HepG2 (cell line): ENCODE measurements around the gene JOSD1. TPM values are rescaled to one million over a fixed set of nuclear protein-coding genes. Genes with fewer than 3 reads are reported as not detected.

ENCODE experiments used
- ATF7 ChIP-seq, 2 experiments: fragments of 450-650 bp in 1 of 2; sonication (generic) in 1 of 2; formaldehyde crosslinking in 1 of 2; IDR thresholded peaks; 2 replicates each; pipeline versions ENCODE4 v1.4.0 to v1.6.1; 2016 to 2020; ENCODE audit warnings: antibody characterized with exemption in 1 of 2, mild to moderate bottlenecking in 1 of 2, missing genetic modification reagents in 1 of 2
- DNMT3B ChIP-seq: conservative IDR thresholded peaks from 2 replicates; pipeline ENCODE4 v1.6.1; 2016; ENCODE audit warnings: missing biosample characterization, control low read depth
- EED ChIP-seq: sonication (generic); formaldehyde crosslinking; IDR thresholded peaks from 2 replicates; pipeline ENCODE4 v1.5.0; 2020; ENCODE audit warnings: mild to moderate bottlenecking, missing genetic modification reagents
- FOXK2 ChIP-seq: fragments of 450-650 bp; IDR thresholded peaks from 2 replicates; pipeline ENCODE4 v1.6.1; 2016
- FOXP4 ChIP-seq: sonication (generic); formaldehyde crosslinking; IDR thresholded peaks from 2 replicates; pipeline ENCODE4 v1.4.0; 2020; ENCODE audit warnings: missing genetic modification reagents
- IKZF4 ChIP-seq: sonication (generic); formaldehyde crosslinking; IDR thresholded peaks from 2 replicates; pipeline ENCODE4 v1.5.1; 2020; ENCODE audit warnings: borderline replicate concordance, mild to moderate bottlenecking, low read depth, missing genetic modification reagents; ENCODE audit errors: not compliant biosample characterization
- PRDM15 ChIP-seq: sonication (generic); formaldehyde crosslinking; IDR thresholded peaks from 2 replicates; pipeline ENCODE4 v1.4.0; 2020; ENCODE audit warnings: missing genetic modification reagents
- SMARCE1 ChIP-seq: fragments of 450-650 bp; IDR thresholded peaks from 2 replicates; pipeline ENCODE4 v1.6.1; 2017; ENCODE audit warnings: borderline replicate concordance
- SOX5 ChIP-seq: IDR thresholded peaks from 2 replicates; pipeline ENCODE4 v1.6.1; 2016; ENCODE audit warnings: borderline replicate concordance
- TSC22D2 ChIP-seq: sonication (generic); formaldehyde crosslinking; IDR thresholded peaks from 2 replicates; pipeline ENCODE4 v1.5.1; 2020; ENCODE audit warnings: missing genetic modification reagents, mild to moderate bottlenecking, borderline replicate concordance
- USF2 ChIP-seq, 2 experiments: sonication (generic) in 1 of 2; formaldehyde crosslinking in 1 of 2; IDR thresholded peaks; 2 replicates each; pipeline versions ENCODE4 v1.5.1 to v1.6.1; 2011 to 2020; ENCODE audit warnings: borderline replicate concordance in 1 of 2, low read depth in 1 of 2, low read length in 1 of 2, mild to moderate bottlenecking in 1 of 2, missing genetic modification reagents in 1 of 2, moderate library complexity in 1 of 2
- ZBTB14 ChIP-seq: sonication (generic); formaldehyde crosslinking; IDR thresholded peaks from 2 replicates; pipeline ENCODE4 v1.4.0; 2020; ENCODE audit warnings: missing genetic modification reagents
- ZNF138 ChIP-seq: sonication (generic); formaldehyde crosslinking; IDR thresholded peaks from 2 replicates; pipeline ENCODE4 v1.5.0; 2020; ENCODE audit warnings: mild to moderate bottlenecking, low read depth, missing genetic modification reagents
- ZNF253 ChIP-seq: sonication (generic); formaldehyde crosslinking; IDR thresholded peaks from 2 replicates; pipeline ENCODE4 v1.8.0; 2022; ENCODE audit warnings: mild to moderate bottlenecking, missing genetic modification reagents, borderline replicate concordance
- ZNF354B ChIP-seq: sonication (generic); formaldehyde crosslinking; IDR thresholded peaks from 2 replicates; pipeline ENCODE4 v1.8.0; 2022; ENCODE audit warnings: mild to moderate bottlenecking, missing genetic modification reagents
- polyA plus RNA-seq, 8 experiments: library from polyadenylated mRNA; depleted of rRNA in 3 of 8; stranded (reverse) in 7 of 8; unstranded in 1 of 8; fragments of >200 nt; fragmentation: Illumina TruSeq in 4 of 8; extraction: Trizol in 4 of 8; gene quantifications; 2 replicates each; pipeline versions ENCODE4 v1.2.1 to v1.2.3, GENCODE V29; 2011 to 2016; ENCODE audit warnings: low read depth in 4 of 8, missing spikeins in 1 of 8, mixed read lengths in 1 of 8; ENCODE audit not compliant: insufficient read depth in 1 of 8
- total RNA-seq, 5 experiments: library from RNA; depleted of rRNA; stranded (reverse); fragments of >200 nt; fragmentation: Illumina TruSeq; extraction: Trizol; gene quantifications; 2 replicates each; pipeline ENCODE4 v1.2.3, GENCODE V29; 2016; ENCODE audit warnings: low read depth in 1 of 5

Gene JOSD1
- total and polyA plus RNA-seq, 2 of the 13 experiments (the other 11 are each of a cell fraction or from before 2014, with no cell fraction given) = 31.7 to 38.4 TPM

GRCh38 chr22:38700789-38701628, at the start of gene JOSD1 (continued):
- TF ChIP-seq PRDM15 (CRISPR knock-in tag) (peak; percentile 35; the same call in 1 of the 2 replicates), TSC22D2 (CRISPR knock-in tag) (no peak), ZNF354B (no peak), FOXK2 (no peak), EED (peak; percentile 53; the same call in 1 of the 2 replicates), SMARCE1 (no peak), DNMT3B (CRISPR knock-in tag) (no peak), ZBTB14 (CRISPR knock-in tag) (peak; percentile 94), ZNF138 (CRISPR knock-in tag) (no peak), ATF7 (IDR thresholded peaks at IDR 0.05) (peak; percentile 98), ATF7 (CRISPR knock-in tag; IDR thresholded peaks at IDR 0.05) (peak; percentile 99), FOXP4 (peak; percentile 58; the same call in 1 of the 2 replicates), SOX5 (peak; percentile 39; the same call in 1 of the 2 replicates), ZNF253 (no peak; the same call in 1 of the 2 replicates), IKZF4 (CRISPR knock-in tag) (peak; percentile 73), USF2 (IDR thresholded peaks at IDR 0.05; ENCODE audit: low read depth, low read length) (no peak), USF2 (CRISPR knock-in tag; IDR thresholded peaks at IDR 0.05; ENCODE audit: borderline replicate concordance) (no peak)
